PFSK-1 (cell line): ENCODE measurements around the gene SPACA6.

Source experiments
- POLR2AphosphoS5 ChIP-seq: IDR thresholded peaks from 2 replicates; pipeline ENCODE4 v1.6.1; 2012; ENCODE audit warnings: low read depth, mild to moderate bottlenecking, control low read depth, low read length, moderate library complexity
- REST ChIP-seq, 2 experiments: IDR thresholded peaks; 2 replicates each; pipeline versions ENCODE4 v1.6.1 to v1.8.0; 2011 to 2012; ENCODE audit warnings: low read depth in 2 of 2, low read length in 2 of 2, control low read depth in 1 of 2, inconsistent platforms in 1 of 2, mild to moderate bottlenecking in 1 of 2, moderate library complexity in 1 of 2; ENCODE audit not compliant: insufficient read depth in 1 of 2
- SIN3A ChIP-seq: IDR thresholded peaks from 2 replicates; pipeline ENCODE4 v1.6.1; 2012; ENCODE audit warnings: mild to moderate bottlenecking, low read length, moderate library complexity, borderline replicate concordance; ENCODE audit not compliant: insufficient read depth

- TF ChIP-seq REST (IDR thresholded peaks at IDR 0.05; ENCODE audit: insufficient read depth in 1 of 2, low read depth in 2 of 2, low read length in 2 of 2) (no peak), POLR2AphosphoS5 (no peak), SIN3A (no peak)
Measured at GRCh38 chr19:51743405-51743804, 50.3 kb downstream of the SPACA6 start.
